Lower leg skin (tissue), 4 donors: ENCODE results near the gene SMIM1. TPM values are rescaled to one million over a fixed set of nuclear protein-coding genes. Genes with fewer than 3 reads are reported as not detected.

Source experiments
- DNase-seq, 2 donors: peaks; one replicate each; pipeline ENCODE4 v3.0.0-alpha.2; 2019; ENCODE audit warnings: low spot score in 2 of 2
- H3K4me3 ChIP-seq: fragments of 200-600 bp; sonication (generic); 2 replicates; pipeline ENCODE4 v1.5.1; 2017; ENCODE audit warnings: mild to moderate bottlenecking, low read depth; ENCODE audit not compliant: poor library complexity, severe bottlenecking
- CTCF ChIP-seq, 3 donors: fragments of 450-650 bp; IDR thresholded peaks; one replicate each; pipeline ENCODE4 v1.5.1; 2016; ENCODE audit warnings: antibody characterized with exemption in 3 of 3, mild to moderate bottlenecking in 3 of 3, moderate library complexity in 2 of 3
- POLR2A ChIP-seq, 2 donors: fragments of 450-650 bp; IDR thresholded peaks; one replicate each; pipeline ENCODE4 v1.6.1; 2016 to 2017; ENCODE audit warnings: antibody characterized with exemption in 2 of 2, mild to moderate bottlenecking in 1 of 2, moderate library complexity in 1 of 2
- WGBS, 2 donors: methylation state at CpG; one replicate each; pipeline ENCODE4 v1.1.5; 2018; 5-methylcytosine and 5-hydroxymethylcytosine counted together
- intact Hi-C: fragments of 100-400 bp; cut with DNase I; formaldehyde crosslinking; loops from one replicate; pipeline ENCODE4 v1.15.0; 2023; ENCODE audit warnings: low total_unique reads
- total RNA-seq, 4 donors: library from RNA; depleted of rRNA; stranded (reverse); fragments of >200 nt; gene quantifications; one replicate each; pipeline ENCODE4 v1.1.0, GENCODE V29; 2016

The SMIM1 gene
- total RNA-seq, 4 donors from 2014 or later, result 1.6 to 8.7 (median 3.6) TPM

- WGBS, 2 donors, result 57 to 60% methylated on average over 20 of the region's 21 CpGs
- TF ChIP-seq CTCF (IDR thresholded peaks at IDR 0.05), result no peak
- TF ChIP-seq POLR2A (IDR thresholded peaks at IDR 0.05), result no peak
- no peak overlapping the region for H3K4me3 ChIP-seq
- DNase-seq, result no peak
- intact Hi-C loops, result no loop called here
Measured at GRCh38 chr1:3776231-3776961, 3.8 kb downstream of the SMIM1 start.

- WGBS, 2 donors, result 60 to 90% methylated on average over 8 to 9 of the region's 10 CpGs
- TF ChIP-seq POLR2A (IDR thresholded peaks at IDR 0.05), result no peak
- intact Hi-C loops, result no loop called here
- no peak for DNase-seq
- no peak overlapping the region for H3K4me3 ChIP-seq
Measured at GRCh38 chr1:3777078-3777547, 4.6 kb downstream of the SMIM1 start.

GRCh38 chr1:3777647-3778589 is 5.4 kb downstream of the SMIM1 start:
- WGBS, 2 donors, result 82 to 84% methylated on average over 18 to 20 of the region's 20 CpGs

GRCh38 chr1:3778590-3779264 is 6.2 kb downstream of the SMIM1 start:
- H3K4me3 ChIP-seq, result no peak overlapping the region
- no peak for DNase-seq
- intact Hi-C loops, result no loop called here
- WGBS, 2 donors, result 65 to 76% methylated on average over 10 to 12 of the region's 14 CpGs
- TF ChIP-seq POLR2A (IDR thresholded peaks at IDR 0.05), result no peak
- TF ChIP-seq CTCF (IDR thresholded peaks at IDR 0.05), result no peak

More at GRCh38 chr1:3777647-3778589, 5.4 kb downstream of the SMIM1 start:
- no peak for DNase-seq
- intact Hi-C loops, result no loop called here
- no peak overlapping the region for H3K4me3 ChIP-seq
- TF ChIP-seq POLR2A (IDR thresholded peaks at IDR 0.05) (no peak), CTCF (IDR thresholded peaks at IDR 0.05) (no peak)

GRCh38 chr1:3779265-3779911 is 6.8 kb downstream of the SMIM1 start:
- no peak overlapping the region for H3K4me3 ChIP-seq
- intact Hi-C loops, result no loop called here
- DNase-seq, result no peak
- TF ChIP-seq CTCF (IDR thresholded peaks at IDR 0.05), result no peak
- TF ChIP-seq POLR2A (IDR thresholded peaks at IDR 0.05), result no peak
- WGBS, 2 donors, result 85% methylated on average over 23 of the region's 23 CpGs
